HCT116 (cell line): ENCODE measurements around the gene BHMT.

Experiments
- CBX3 ChIP-seq: IDR thresholded peaks from 2 replicates; pipeline ENCODE4 v1.6.1; 2012; ENCODE audit warnings: low read depth
- EZH2 ChIP-seq: fragments of 200-600 bp; sonication (generic); IDR thresholded peaks from 2 replicates; pipeline ENCODE4 v1.6.1; 2017; ENCODE audit warnings: antibody characterized with exemption, mixed run types
- POLR2A ChIP-seq: IDR thresholded peaks from 2 replicates; pipeline ENCODE4 v1.7.0; 2011; ENCODE audit warnings: borderline replicate concordance; ENCODE audit not compliant: insufficient read depth, insufficient read length; ENCODE audit errors: extremely low read depth
- RAD21 ChIP-seq: IDR thresholded peaks from 2 replicates; pipeline ENCODE4 v1.6.1; 2012; ENCODE audit warnings: low read depth, mild to moderate bottlenecking
- SP1 ChIP-seq: IDR thresholded peaks from 2 replicates; pipeline ENCODE4 v1.6.1; 2012; ENCODE audit warnings: low read depth
- YY1 ChIP-seq: IDR thresholded peaks from 2 replicates; pipeline ENCODE4 v1.6.1; 2011; ENCODE audit warnings: low read length, low read depth, moderate library complexity, mild to moderate bottlenecking; ENCODE audit not compliant: insufficient replicate concordance; ENCODE audit errors: extremely low read depth
- ZFX ChIP-seq: fragments of 450-650 bp; IDR thresholded peaks from 2 replicates; pipeline ENCODE4 v1.6.1; 2017
- ZNF274 ChIP-seq: fragments of 200-500 bp; sonication (Bioruptor generic); IDR thresholded peaks from 2 replicates; pipeline ENCODE4 v1.6.1; 2014; ENCODE audit warnings: mild to moderate bottlenecking, low read depth, low read length, inconsistent platforms
- TF ChIP-seq, protein P1 (sequence below), 3 experiments: fragments of 200-600 bp in 1 of 3; sonication (generic) in 1 of 3; IDR thresholded peaks in 2 of 3; conservative IDR thresholded peaks in 1 of 3; 2 replicates each; pipeline ENCODE4 v1.5.1; 2012 to 2017; ENCODE audit warnings: low read depth in 2 of 3, low read length in 2 of 3, antibody characterized with exemption in 1 of 3, borderline replicate concordance in 1 of 3, control low read depth in 1 of 3, mild to moderate bottlenecking in 1 of 3, mixed read lengths in 1 of 3, mixed run types in 1 of 3, moderate library complexity in 1 of 3; ENCODE audit not compliant: insufficient read depth in 1 of 3
- TF ChIP-seq, protein P2 (sequence below): IDR thresholded peaks from 2 replicates; pipeline ENCODE4 v1.6.1; 2012
- TF ChIP-seq, protein P3 (sequence below): IDR thresholded peaks from 2 replicates; pipeline ENCODE4 v1.6.1; 2012; ENCODE audit warnings: low read depth
- TF ChIP-seq, protein P4 (sequence below): IDR thresholded peaks from 2 replicates; pipeline ENCODE4 v1.6.1; 2012

DNA sequence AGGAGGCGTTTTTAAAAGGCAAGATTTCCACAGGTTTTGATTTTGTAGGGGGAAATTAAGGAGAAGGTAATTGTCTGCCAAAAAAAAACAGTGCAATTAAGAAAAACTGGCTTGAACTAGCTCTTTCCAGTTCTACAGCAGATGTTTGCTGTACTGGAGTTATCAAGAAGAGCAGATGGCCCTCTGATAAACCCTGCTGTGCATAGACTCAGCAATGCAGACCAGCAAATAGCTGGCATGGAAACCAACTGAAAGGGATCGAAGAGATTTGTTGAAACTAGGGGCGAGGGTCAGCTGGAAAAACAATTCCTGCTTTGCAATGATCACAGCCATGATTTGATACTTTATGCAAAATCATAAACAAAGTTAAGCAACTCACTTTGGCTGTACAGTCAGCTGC is 17.8 kb upstream of the BHMT start:
- TF ChIP-seq, protein P1, sequence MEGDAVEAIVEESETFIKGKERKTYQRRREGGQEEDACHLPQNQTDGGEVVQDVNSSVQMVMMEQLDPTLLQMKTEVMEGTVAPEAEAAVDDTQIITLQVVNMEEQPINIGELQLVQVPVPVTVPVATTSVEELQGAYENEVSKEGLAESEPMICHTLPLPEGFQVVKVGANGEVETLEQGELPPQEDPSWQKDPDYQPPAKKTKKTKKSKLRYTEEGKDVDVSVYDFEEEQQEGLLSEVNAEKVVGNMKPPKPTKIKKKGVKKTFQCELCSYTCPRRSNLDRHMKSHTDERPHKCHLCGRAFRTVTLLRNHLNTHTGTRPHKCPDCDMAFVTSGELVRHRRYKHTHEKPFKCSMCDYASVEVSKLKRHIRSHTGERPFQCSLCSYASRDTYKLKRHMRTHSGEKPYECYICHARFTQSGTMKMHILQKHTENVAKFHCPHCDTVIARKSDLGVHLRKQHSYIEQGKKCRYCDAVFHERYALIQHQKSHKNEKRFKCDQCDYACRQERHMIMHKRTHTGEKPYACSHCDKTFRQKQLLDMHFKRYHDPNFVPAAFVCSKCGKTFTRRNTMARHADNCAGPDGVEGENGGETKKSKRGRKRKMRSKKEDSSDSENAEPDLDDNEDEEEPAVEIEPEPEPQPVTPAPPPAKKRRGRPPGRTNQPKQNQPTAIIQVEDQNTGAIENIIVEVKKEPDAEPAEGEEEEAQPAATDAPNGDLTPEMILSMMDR (IDR thresholded peaks at IDR 0.05 in 2 of 3, conservative IDR thresholded peaks at IDR 0.05 in 1 of 3; ENCODE audit: borderline replicate concordance in 1 of 3, insufficient read depth in 1 of 3, low read depth in 2 of 3, low read length in 2 of 3) = no peak
- TF ChIP-seq POLR2A = no peak
- TF ChIP-seq, protein P2, sequence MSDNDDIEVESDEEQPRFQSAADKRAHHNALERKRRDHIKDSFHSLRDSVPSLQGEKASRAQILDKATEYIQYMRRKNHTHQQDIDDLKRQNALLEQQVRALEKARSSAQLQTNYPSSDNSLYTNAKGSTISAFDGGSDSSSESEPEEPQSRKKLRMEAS = no peak
- TF ChIP-seq SP1 = no peak
- TF ChIP-seq EZH2 = no peak
- TF ChIP-seq ZNF274 = no peak
- no peak for TF ChIP-seq ZFX
- TF ChIP-seq, protein P3, sequence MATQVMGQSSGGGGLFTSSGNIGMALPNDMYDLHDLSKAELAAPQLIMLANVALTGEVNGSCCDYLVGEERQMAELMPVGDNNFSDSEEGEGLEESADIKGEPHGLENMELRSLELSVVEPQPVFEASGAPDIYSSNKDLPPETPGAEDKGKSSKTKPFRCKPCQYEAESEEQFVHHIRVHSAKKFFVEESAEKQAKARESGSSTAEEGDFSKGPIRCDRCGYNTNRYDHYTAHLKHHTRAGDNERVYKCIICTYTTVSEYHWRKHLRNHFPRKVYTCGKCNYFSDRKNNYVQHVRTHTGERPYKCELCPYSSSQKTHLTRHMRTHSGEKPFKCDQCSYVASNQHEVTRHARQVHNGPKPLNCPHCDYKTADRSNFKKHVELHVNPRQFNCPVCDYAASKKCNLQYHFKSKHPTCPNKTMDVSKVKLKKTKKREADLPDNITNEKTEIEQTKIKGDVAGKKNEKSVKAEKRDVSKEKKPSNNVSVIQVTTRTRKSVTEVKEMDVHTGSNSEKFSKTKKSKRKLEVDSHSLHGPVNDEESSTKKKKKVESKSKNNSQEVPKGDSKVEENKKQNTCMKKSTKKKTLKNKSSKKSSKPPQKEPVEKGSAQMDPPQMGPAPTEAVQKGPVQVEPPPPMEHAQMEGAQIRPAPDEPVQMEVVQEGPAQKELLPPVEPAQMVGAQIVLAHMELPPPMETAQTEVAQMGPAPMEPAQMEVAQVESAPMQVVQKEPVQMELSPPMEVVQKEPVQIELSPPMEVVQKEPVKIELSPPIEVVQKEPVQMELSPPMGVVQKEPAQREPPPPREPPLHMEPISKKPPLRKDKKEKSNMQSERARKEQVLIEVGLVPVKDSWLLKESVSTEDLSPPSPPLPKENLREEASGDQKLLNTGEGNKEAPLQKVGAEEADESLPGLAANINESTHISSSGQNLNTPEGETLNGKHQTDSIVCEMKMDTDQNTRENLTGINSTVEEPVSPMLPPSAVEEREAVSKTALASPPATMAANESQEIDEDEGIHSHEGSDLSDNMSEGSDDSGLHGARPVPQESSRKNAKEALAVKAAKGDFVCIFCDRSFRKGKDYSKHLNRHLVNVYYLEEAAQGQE = no peak
- no peak for TF ChIP-seq RAD21
- no peak for TF ChIP-seq YY1
- no peak for TF ChIP-seq CBX3
- TF ChIP-seq, protein P4, sequence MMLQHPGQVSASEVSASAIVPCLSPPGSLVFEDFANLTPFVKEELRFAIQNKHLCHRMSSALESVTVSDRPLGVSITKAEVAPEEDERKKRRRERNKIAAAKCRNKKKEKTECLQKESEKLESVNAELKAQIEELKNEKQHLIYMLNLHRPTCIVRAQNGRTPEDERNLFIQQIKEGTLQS = no peak
